Measurements from ENCODE around the gene RABL2A. TPM values are rescaled to one million over a fixed set of nuclear protein-coding genes. Genes with fewer than 3 reads are reported as not detected.
"Not testable (repeated sequence)": the region's sequence is repeated elsewhere in the genome, so short reads cannot be mapped to it uniquely, and the experiment has no call there.

Gene RABL2A
- total RNA-seq, 1 donor from 2014 or later: 8.9 TPM

- Histone ChIP-seq H3K36me3 (ENCODE audit: control insufficient read depth in 3 of 3, insufficient read depth in 3 of 3, low read length in 3 of 3) (no peaks in the 10 kb centered on the region), H3K4me3 (ENCODE audit: low read length in 3 of 3) (no peak overlapping the region), H3K4me1 (ENCODE audit: control insufficient read depth in 3 of 3, insufficient read depth in 3 of 3, low read length in 3 of 3) (no peaks in the 10 kb centered on the region), H3K9me3 (ENCODE audit: control insufficient read depth in 3 of 3, low read length in 3 of 3) (no peaks in the 10 kb centered on the region), H3K9ac (ENCODE audit: low read depth in 1 of 3, low read length in 3 of 3) (no peak overlapping the region), H3K27ac (ENCODE audit: low read depth, low read length) (no peak overlapping the region), H3K27me3 (ENCODE audit: control insufficient read depth in 3 of 3, insufficient read depth in 3 of 3, low read length in 3 of 3) (no peaks in the 10 kb centered on the region)
These were observed 50.3 kb downstream of the RABL2A start for GRCh38 chr2:113677330-113677729.

- H3K9me3 ChIP-seq (ENCODE audit: control insufficient read depth in 3 of 3, low read length in 3 of 3): no peaks in the 10 kb centered on the region
- H3K27me3 ChIP-seq (ENCODE audit: control insufficient read depth in 3 of 3, insufficient read depth in 3 of 3, low read length in 3 of 3): no peaks in the 10 kb centered on the region
- H3K9ac ChIP-seq (ENCODE audit: low read depth in 1 of 3, low read length in 3 of 3): no peak overlapping the region
- no peak overlapping the region for H3K4me3 ChIP-seq (ENCODE audit: low read length in 3 of 3)
- H3K27ac ChIP-seq (ENCODE audit: low read depth, low read length): no peak overlapping the region
- no peaks in the 10 kb centered on the region for H3K36me3 ChIP-seq (ENCODE audit: control insufficient read depth in 3 of 3, insufficient read depth in 3 of 3, low read length in 3 of 3)
- no peaks in the 10 kb centered on the region for H3K4me1 ChIP-seq (ENCODE audit: control insufficient read depth in 3 of 3, insufficient read depth in 3 of 3, low read length in 3 of 3)
These were observed 52.4 kb downstream of the RABL2A start for GRCh38 chr2:113679457-113679856.

GRCh38 chr2:113685471-113685870, 58.4 kb downstream of the RABL2A start:
- no peak overlapping the region for H3K4me3 ChIP-seq (ENCODE audit: low read length in 3 of 3)
- no peaks in the 10 kb centered on the region for H3K4me1 ChIP-seq (ENCODE audit: control insufficient read depth in 3 of 3, insufficient read depth in 3 of 3, low read length in 3 of 3)
- H3K36me3 ChIP-seq (ENCODE audit: control insufficient read depth in 3 of 3, insufficient read depth in 3 of 3, low read length in 3 of 3): no peaks in the 10 kb centered on the region
- no peak overlapping the region for H3K27ac ChIP-seq (ENCODE audit: low read depth, low read length)
- no peaks in the 10 kb centered on the region for H3K27me3 ChIP-seq (ENCODE audit: control insufficient read depth in 3 of 3, insufficient read depth in 3 of 3, low read length in 3 of 3)
- H3K9ac ChIP-seq (ENCODE audit: low read depth in 1 of 3, low read length in 3 of 3): no peak overlapping the region
- no peaks in the 10 kb centered on the region for H3K9me3 ChIP-seq (ENCODE audit: control insufficient read depth in 3 of 3, low read length in 3 of 3)

- Histone ChIP-seq H3K9ac (ENCODE audit: low read depth in 1 of 3, low read length in 3 of 3) (no peak overlapping the region), H3K27ac (ENCODE audit: low read depth, low read length) (no peak overlapping the region), H3K4me3 (ENCODE audit: low read length in 3 of 3) (no peak overlapping the region), H3K4me1 (ENCODE audit: control insufficient read depth in 3 of 3, insufficient read depth in 3 of 3, low read length in 3 of 3) (no peaks in the 10 kb centered on the region), H3K9me3 (ENCODE audit: control insufficient read depth in 3 of 3, low read length in 3 of 3) (no peaks in the 10 kb centered on the region), H3K27me3 (ENCODE audit: control insufficient read depth in 3 of 3, insufficient read depth in 3 of 3, low read length in 3 of 3) (no peaks in the 10 kb centered on the region), H3K36me3 (ENCODE audit: control insufficient read depth in 3 of 3, insufficient read depth in 3 of 3, low read length in 3 of 3) (no peaks in the 10 kb centered on the region)
These were observed 59.5 kb downstream of the RABL2A start for GRCh38 chr2:113686537-113686936.

- H3K9me3 ChIP-seq (ENCODE audit: control insufficient read depth in 3 of 3, low read length in 3 of 3); H3K27ac ChIP-seq (ENCODE audit: low read depth, low read length); H3K4me1 ChIP-seq (ENCODE audit: control insufficient read depth in 3 of 3, insufficient read depth in 3 of 3, low read length in 3 of 3); H3K36me3 ChIP-seq (ENCODE audit: control insufficient read depth in 3 of 3, insufficient read depth in 3 of 3, low read length in 3 of 3); H3K9ac ChIP-seq (ENCODE audit: low read depth in 1 of 3, low read length in 3 of 3); H3K27me3 ChIP-seq (ENCODE audit: control insufficient read depth in 3 of 3, insufficient read depth in 3 of 3, low read length in 3 of 3); H3K4me3 ChIP-seq (ENCODE audit: low read length in 3 of 3): not testable (repeated sequence)
These were observed 63.8 kb downstream of the RABL2A start for GRCh38 chr2:113690871-113691270.

Small RNAs within 50 kb of the gene (small RNA-seq; reads per million reads assigned to genes)
- gene MIR1302-3 (not detected), gene RNU6-744P (not detected)

Other genes with a start within 250 kb of the RABL2A start
- 19.8 TPM for gene ZNG1B, start 189.6 kb upstream of the RABL2A start, total RNA-seq
- gene FOXD4L1, start 128.6 kb upstream of the RABL2A start, total RNA-seq: not detected
- gene SLC35F5, start 129.4 kb downstream of the RABL2A start, total RNA-seq: 178 TPM